Measurements from ENCODE around the gene RCL1. TPM values are rescaled to one million over a fixed set of nuclear protein-coding genes. Genes with fewer than 3 reads are reported as not detected.

RCL1 gene
- total RNA-seq, 1 experiment from 2014 or later = 9.5 TPM

- Histone ChIP-seq H3K36me3 (ENCODE audit: low read depth) (no peaks in the 10 kb centered on the region), H2AFZ (no peak overlapping the region), H3K4me2 (peak overlapping the region; percentile 42), H3K9me3 (ENCODE audit: insufficient read depth, low read depth) (no peaks in the 10 kb centered on the region), H3K27ac (peak overlapping the region; percentile 85), H3K4me1 (replicated peaks; ENCODE audit: insufficient read depth) (peaks cover 22% of the 10 kb centered on the region), H3K4me3 (no peak overlapping the region), H3F3A (ENCODE audit: insufficient read depth, low read depth) (peaks cover 20% of the 10 kb centered on the region), H3K9me2 (ENCODE audit: insufficient read depth) (no peaks in the 10 kb centered on the region), H3K27me3 (ENCODE audit: insufficient read depth, low read depth) (no peaks in the 10 kb centered on the region), H4K20me1 (ENCODE audit: insufficient read depth) (no peaks in the 10 kb centered on the region), H3K79me2 (ENCODE audit: low read depth) (no peaks in the 10 kb centered on the region)
- intact Hi-C loops (cut with micrococcal nuclease; ENCODE audit: unreplicated experiment) = no loop called here
- BruUV-seq (replicated peaks) = no TSS peak
- DNase-seq = peak; percentile 3 to 92
- TF ChIP-seq CTCF (conservative IDR thresholded peaks at IDR 0.05) (no peak), EZH2 (IDR thresholded peaks at IDR 0.05; ENCODE audit: low read depth) (no peak)
- CTCF ChIA-PET = no interaction called here
- POLR2A ChIA-PET (ENCODE audit: unreplicated experiment) = no interaction called here
Measured at GRCh38 chr9:4832786-4833579, 40.2 kb downstream of the RCL1 start.

- no peaks in the 10 kb centered on the region for H3K9me3 ChIP-seq (ENCODE audit: insufficient read depth, low read depth)
- H3K27ac ChIP-seq = peak overlapping the region; percentile 85
- no peaks in the 10 kb centered on the region for H3K79me2 ChIP-seq (ENCODE audit: low read depth)
- POLR2A ChIA-PET (ENCODE audit: unreplicated experiment) = no interaction called here
- TF ChIP-seq CTCF (conservative IDR thresholded peaks at IDR 0.05) = no peak
- no peak for TF ChIP-seq EZH2 (IDR thresholded peaks at IDR 0.05; ENCODE audit: low read depth)
- no peaks in the 10 kb centered on the region for H3K27me3 ChIP-seq (ENCODE audit: insufficient read depth, low read depth)
- H3K4me2 ChIP-seq = peak overlapping the region; percentile 19
- H3K4me1 ChIP-seq (replicated peaks; ENCODE audit: insufficient read depth) = peaks cover 22% of the 10 kb centered on the region
- H3K9me2 ChIP-seq (ENCODE audit: insufficient read depth) = no peaks in the 10 kb centered on the region
- no peak overlapping the region for H2AFZ ChIP-seq
- H3K36me3 ChIP-seq (ENCODE audit: low read depth) = no peaks in the 10 kb centered on the region
- CTCF ChIA-PET = no interaction called here
- H3K4me3 ChIP-seq = no peak overlapping the region
- BruUV-seq (replicated peaks) = TSS peak; percentile 16
- H3F3A ChIP-seq (ENCODE audit: insufficient read depth, low read depth) = peaks cover 20% of the 10 kb centered on the region
- no peak for DNase-seq
- intact Hi-C loops (cut with micrococcal nuclease; ENCODE audit: unreplicated experiment) = no loop called here
- H4K20me1 ChIP-seq (ENCODE audit: insufficient read depth) = no peaks in the 10 kb centered on the region
Measured at GRCh38 chr9:4833781-4834560, 41.2 kb downstream of the RCL1 start.

GRCh38 chr9:4836676-4837075, 43.9 kb downstream of the RCL1 start:
- BruUV-seq (replicated peaks) = no TSS peak
- peaks cover 17% of the 10 kb centered on the region for H3F3A ChIP-seq (ENCODE audit: insufficient read depth, low read depth)
- H3K79me2 ChIP-seq (ENCODE audit: low read depth) = no peaks in the 10 kb centered on the region
- no peak for DNase-seq
- no peak for TF ChIP-seq EZH2 (IDR thresholded peaks at IDR 0.05; ENCODE audit: low read depth)
- no peaks in the 10 kb centered on the region for H3K27me3 ChIP-seq (ENCODE audit: insufficient read depth, low read depth)
- H3K4me2 ChIP-seq = no peak overlapping the region
- H3K36me3 ChIP-seq (ENCODE audit: low read depth) = no peaks in the 10 kb centered on the region
- CTCF ChIA-PET = no interaction called here
- POLR2A ChIA-PET (ENCODE audit: unreplicated experiment) = no interaction called here
- H3K4me3 ChIP-seq = no peak overlapping the region
- H3K9me2 ChIP-seq (ENCODE audit: insufficient read depth) = no peaks in the 10 kb centered on the region
- intact Hi-C loops (cut with micrococcal nuclease; ENCODE audit: unreplicated experiment) = no loop called here
- H3K4me1 ChIP-seq (replicated peaks; ENCODE audit: insufficient read depth) = peaks cover 21% of the 10 kb centered on the region
- H4K20me1 ChIP-seq (ENCODE audit: insufficient read depth) = no peaks in the 10 kb centered on the region
- no peaks in the 10 kb centered on the region for H3K9me3 ChIP-seq (ENCODE audit: insufficient read depth, low read depth)
- H3K27ac ChIP-seq = no peak overlapping the region
- H2AFZ ChIP-seq = no peak overlapping the region
